A673 (cell line): ENCODE measurements around the gene HMCN2. TPM values are rescaled to one million over a fixed set of nuclear protein-coding genes. Genes with fewer than 3 reads are reported as not detected.

Source experiments
- BruUV-seq: library from RNA; stranded (reverse); fragments of 400-500 nt; replicated peaks from 2 replicates; lab custom pipeline; 2021; lab: Mats Ljungman, UMichigan
- CTCF ChIA-PET: fragments of 300-600 bp; sonication (Branson Sonifier 250); formaldehyde crosslinking; loops from one replicate; lab custom pipeline; 2022; ENCODE audit warnings: antibody characterized with exemption; lab: Charles Lee
- POLR2A ChIA-PET: fragments of 300-600 bp; sonication (Branson Sonifier 250); formaldehyde crosslinking; loops from one replicate; lab custom pipeline; 2022; ENCODE audit warnings: antibody characterized with exemption; ENCODE audit not compliant: low non-redundant PET; lab: Charles Lee
- DNase-seq: peaks from one replicate; pipeline ENCODE4 v3.0.0-alpha.2; 2015; ENCODE audit warnings: low spot score
- H3K27ac ChIP-seq: fragments of 200-600 bp; sonication (generic); 2 replicates; pipeline ENCODE4 v1.5.1; 2016; ENCODE audit warnings: mixed run types, low read depth, mild to moderate bottlenecking, mixed read lengths, antibody characterized with exemption, low read length; ENCODE audit not compliant: poor library complexity, severe bottlenecking
- H3K27me3 ChIP-seq: fragments of 200-600 bp; sonication (generic); replicated peaks from 2 replicates; pipeline ENCODE4 v1.6.1; 2017; ENCODE audit warnings: mixed run types, low read depth, mild to moderate bottlenecking, mixed read lengths, antibody characterized with exemption, low read length; ENCODE audit not compliant: insufficient read depth, poor library complexity
- H3K36me3 ChIP-seq: fragments of 200-600 bp; sonication (generic); 2 replicates; pipeline ENCODE4 v1.6.1; 2016; ENCODE audit warnings: mixed run types, mild to moderate bottlenecking, mixed read lengths, antibody characterized with exemption, low read length; ENCODE audit not compliant: insufficient read depth, poor library complexity, severe bottlenecking
- H3K4me1 ChIP-seq: fragments of 200-600 bp; sonication (generic); 2 replicates; pipeline ENCODE4 v1.6.1; 2017; ENCODE audit warnings: mixed run types, mild to moderate bottlenecking, mixed read lengths, antibody characterized with exemption, low read length; ENCODE audit not compliant: insufficient read depth, poor library complexity, severe bottlenecking
- H3K4me3 ChIP-seq: fragments of 200-600 bp; sonication (generic); 2 replicates; pipeline ENCODE4 v1.5.1; 2016; ENCODE audit warnings: low read depth, mixed run types, mild to moderate bottlenecking, mixed read lengths, low read length; ENCODE audit not compliant: poor library complexity, severe bottlenecking
- H3K9me3 ChIP-seq: fragments of 200-600 bp; sonication (generic); 2 replicates; pipeline ENCODE4 v1.6.1; 2016; ENCODE audit warnings: mixed run types, low read depth, mild to moderate bottlenecking, mixed read lengths, antibody characterized with exemption, low read length; ENCODE audit not compliant: poor library complexity, severe bottlenecking
- EZH2 ChIP-seq: fragments of 200-600 bp; sonication (generic); IDR thresholded peaks from 2 replicates; pipeline ENCODE4 v1.6.1; 2017; ENCODE audit warnings: borderline replicate concordance, low read depth, mild to moderate bottlenecking, mixed read lengths, antibody characterized with exemption, low read length; ENCODE audit not compliant: poor library complexity, severe bottlenecking
- intact Hi-C: fragments of 100-400 bp; cut with micrococcal nuclease; formaldehyde crosslinking; loops from one replicate; pipeline ENCODE4 v1.10.0; 2022; ENCODE audit not compliant: unreplicated experiment
- total RNA-seq: library from RNA; stranded (reverse); gene quantifications from 2 replicates; pipeline ENCODE4 v1.2.3, GENCODE V29; 2021
- TF ChIP-seq, protein P1 (sequence below): fragments of 300-800, 200-600 bp; sonication (generic); conservative IDR thresholded peaks from 2 replicates; pipeline ENCODE4 v1.5.1; 2017; ENCODE audit warnings: low read depth, mild to moderate bottlenecking, antibody characterized with exemption, low read length, moderate library complexity, mixed read lengths

The HMCN2 gene
- total RNA-seq, 1 experiment from 2014 or later: 0.28 TPM

DNA sequence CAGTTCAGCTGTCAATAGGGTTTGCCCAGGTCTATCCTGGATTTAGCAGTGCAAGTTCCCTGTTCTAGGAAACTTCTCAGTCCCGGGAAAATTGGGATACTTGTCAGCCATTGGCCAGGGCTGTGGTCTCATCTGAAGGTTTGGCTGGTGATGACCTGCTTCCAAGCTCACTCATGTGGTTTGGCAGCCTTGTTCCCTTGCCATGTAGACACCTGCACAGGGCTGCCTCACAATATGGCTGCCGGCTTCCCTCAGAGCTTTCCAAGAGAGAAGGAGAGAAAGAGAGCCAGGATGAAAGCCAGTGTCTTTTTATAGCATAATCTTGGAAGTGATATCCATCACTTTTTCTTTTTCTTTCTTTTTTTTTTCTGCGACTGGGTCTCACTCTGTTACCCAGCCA is 37.7 kb upstream of the HMCN2 start:
- Histone ChIP-seq H3K4me1 (no peaks in the 10 kb centered on the region), H3K4me3 (no peak overlapping the region), H3K27ac (no peak overlapping the region), H3K36me3 (peaks cover 25% of the 10 kb centered on the region), H3K9me3 (no peaks in the 10 kb centered on the region), H3K27me3 (no peaks in the 10 kb centered on the region)
- DNase-seq: no peak
- ChIA-PET POLR2A (no interaction called here), CTCF (no interaction called here)
- BruUV-seq: no TSS peak
- intact Hi-C loops: no loop called here
- TF ChIP-seq, protein P1, sequence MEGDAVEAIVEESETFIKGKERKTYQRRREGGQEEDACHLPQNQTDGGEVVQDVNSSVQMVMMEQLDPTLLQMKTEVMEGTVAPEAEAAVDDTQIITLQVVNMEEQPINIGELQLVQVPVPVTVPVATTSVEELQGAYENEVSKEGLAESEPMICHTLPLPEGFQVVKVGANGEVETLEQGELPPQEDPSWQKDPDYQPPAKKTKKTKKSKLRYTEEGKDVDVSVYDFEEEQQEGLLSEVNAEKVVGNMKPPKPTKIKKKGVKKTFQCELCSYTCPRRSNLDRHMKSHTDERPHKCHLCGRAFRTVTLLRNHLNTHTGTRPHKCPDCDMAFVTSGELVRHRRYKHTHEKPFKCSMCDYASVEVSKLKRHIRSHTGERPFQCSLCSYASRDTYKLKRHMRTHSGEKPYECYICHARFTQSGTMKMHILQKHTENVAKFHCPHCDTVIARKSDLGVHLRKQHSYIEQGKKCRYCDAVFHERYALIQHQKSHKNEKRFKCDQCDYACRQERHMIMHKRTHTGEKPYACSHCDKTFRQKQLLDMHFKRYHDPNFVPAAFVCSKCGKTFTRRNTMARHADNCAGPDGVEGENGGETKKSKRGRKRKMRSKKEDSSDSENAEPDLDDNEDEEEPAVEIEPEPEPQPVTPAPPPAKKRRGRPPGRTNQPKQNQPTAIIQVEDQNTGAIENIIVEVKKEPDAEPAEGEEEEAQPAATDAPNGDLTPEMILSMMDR: no peak
- TF ChIP-seq EZH2: no peak

DNA sequence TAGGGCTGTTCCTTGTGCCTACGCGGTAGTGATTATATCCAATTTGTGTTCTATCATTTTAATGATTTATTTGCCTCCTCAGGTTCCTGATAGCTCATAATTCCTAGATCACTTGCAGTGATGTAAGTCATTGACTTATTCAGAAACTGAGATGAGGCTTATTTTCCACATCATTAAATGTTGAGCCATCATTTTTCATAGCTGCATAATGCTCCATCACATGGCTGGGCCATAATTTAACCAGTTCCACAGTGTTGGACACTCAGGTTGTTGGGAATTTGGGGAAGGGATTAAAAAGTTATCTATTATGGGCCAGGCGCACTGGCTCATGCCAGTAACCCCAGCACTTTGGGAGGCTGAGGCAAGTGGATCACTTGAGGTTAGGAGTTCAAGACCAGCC is 35.8 kb upstream of the HMCN2 start:
- Histone ChIP-seq H3K27me3 (no peaks in the 10 kb centered on the region), H3K27ac (no peak overlapping the region), H3K4me1 (no peaks in the 10 kb centered on the region), H3K9me3 (no peaks in the 10 kb centered on the region), H3K36me3 (peaks cover 25% of the 10 kb centered on the region), H3K4me3 (no peak overlapping the region)
- no TSS peak for BruUV-seq
- intact Hi-C loops: no loop called here
- DNase-seq: no peak
- ChIA-PET POLR2A (no interaction called here), CTCF (interaction anchor here (0.6 kb wide), 1 partner anchor 802 kb away, joined by 3 read pairs; no protein-coding TSS in a partner anchor)
- TF ChIP-seq EZH2: no peak
- TF ChIP-seq, protein P1: no peak

DNA sequence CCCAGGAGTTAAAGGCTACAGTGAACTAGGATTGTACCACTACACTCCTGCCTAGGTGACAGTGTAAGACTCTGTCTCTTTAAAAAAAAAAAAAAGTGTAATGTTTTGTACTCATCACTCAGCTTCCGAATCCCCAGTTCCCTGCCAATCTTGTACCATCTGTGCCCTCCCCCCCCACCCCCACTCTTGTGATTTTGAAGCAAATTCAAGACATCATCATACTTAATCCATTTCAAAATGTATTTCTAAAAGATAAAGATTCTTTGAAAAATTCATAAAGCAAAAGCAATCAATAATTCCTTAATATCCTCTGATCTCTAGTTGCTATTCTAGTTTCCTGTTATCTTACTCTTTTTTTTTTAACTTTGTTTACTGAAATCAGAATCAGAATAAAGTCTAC is 34.9 kb upstream of the HMCN2 start:
- Histone ChIP-seq H3K27ac (no peak overlapping the region), H3K9me3 (no peaks in the 10 kb centered on the region), H3K4me3 (no peak overlapping the region), H3K36me3 (peaks cover 25% of the 10 kb centered on the region), H3K27me3 (no peaks in the 10 kb centered on the region), H3K4me1 (no peaks in the 10 kb centered on the region)
- BruUV-seq: no TSS peak
- DNase-seq: no peak
- TF ChIP-seq EZH2: no peak
- TF ChIP-seq, protein P1: no peak
- CTCF ChIA-PET: no interaction called here
- intact Hi-C loops: no loop called here
- POLR2A ChIA-PET: no interaction called here
